ENCODE measurements around the gene SH3BP1.
"Not testable (repeated sequence)": the region's sequence is repeated elsewhere in the genome, so short reads cannot be mapped to it uniquely, and the experiment has no call there.

SH3BP1 gene

GRCh38 chr22:37650463-37651136, 11.1 kb downstream of the SH3BP1 start:
- TF ChIP-seq, protein P1, sequence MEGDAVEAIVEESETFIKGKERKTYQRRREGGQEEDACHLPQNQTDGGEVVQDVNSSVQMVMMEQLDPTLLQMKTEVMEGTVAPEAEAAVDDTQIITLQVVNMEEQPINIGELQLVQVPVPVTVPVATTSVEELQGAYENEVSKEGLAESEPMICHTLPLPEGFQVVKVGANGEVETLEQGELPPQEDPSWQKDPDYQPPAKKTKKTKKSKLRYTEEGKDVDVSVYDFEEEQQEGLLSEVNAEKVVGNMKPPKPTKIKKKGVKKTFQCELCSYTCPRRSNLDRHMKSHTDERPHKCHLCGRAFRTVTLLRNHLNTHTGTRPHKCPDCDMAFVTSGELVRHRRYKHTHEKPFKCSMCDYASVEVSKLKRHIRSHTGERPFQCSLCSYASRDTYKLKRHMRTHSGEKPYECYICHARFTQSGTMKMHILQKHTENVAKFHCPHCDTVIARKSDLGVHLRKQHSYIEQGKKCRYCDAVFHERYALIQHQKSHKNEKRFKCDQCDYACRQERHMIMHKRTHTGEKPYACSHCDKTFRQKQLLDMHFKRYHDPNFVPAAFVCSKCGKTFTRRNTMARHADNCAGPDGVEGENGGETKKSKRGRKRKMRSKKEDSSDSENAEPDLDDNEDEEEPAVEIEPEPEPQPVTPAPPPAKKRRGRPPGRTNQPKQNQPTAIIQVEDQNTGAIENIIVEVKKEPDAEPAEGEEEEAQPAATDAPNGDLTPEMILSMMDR (IDR thresholded peaks at IDR 0.05; ENCODE audit: borderline replicate concordance, insufficient read depth, low read depth, low read length) = no peak
- H3K4me3 ChIP-seq (ENCODE audit: low read depth, low read length) = no peak overlapping the region

DNA sequence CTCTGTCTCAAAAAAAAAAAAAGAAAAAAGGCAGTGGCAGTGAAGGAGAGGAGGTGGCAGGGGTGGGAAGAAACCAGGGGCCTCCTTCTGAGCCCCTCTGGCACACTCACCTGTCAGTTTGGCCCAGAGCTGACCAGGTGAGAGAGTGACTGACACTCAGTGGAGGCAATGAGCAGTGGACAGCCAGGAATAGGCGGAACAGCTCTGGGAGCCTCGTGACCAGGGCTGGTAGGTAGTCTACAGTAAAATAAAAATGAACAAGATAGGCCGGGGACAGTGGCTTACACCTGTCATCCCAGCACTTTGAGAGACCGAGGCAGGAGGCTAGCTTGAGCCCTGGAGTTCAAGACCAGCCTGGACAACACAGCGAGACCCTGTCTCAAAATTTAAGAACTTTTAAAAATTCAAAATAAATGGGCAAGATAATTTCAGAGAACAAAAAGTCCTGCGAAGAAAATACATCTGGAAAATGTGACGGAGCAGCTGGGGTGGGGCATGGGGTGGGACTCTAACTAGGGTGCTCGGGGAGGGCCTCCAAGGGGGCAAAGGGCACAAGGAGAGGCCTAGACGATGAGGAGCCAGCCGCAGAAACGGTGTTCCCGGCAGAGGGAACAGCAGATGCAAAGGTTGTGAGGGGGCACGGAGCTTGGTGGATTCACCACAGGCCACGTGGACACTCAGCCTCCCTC, 15.2 kb downstream of the SH3BP1 start:
- TF ChIP-seq, protein P1 (IDR thresholded peaks at IDR 0.05; ENCODE audit: borderline replicate concordance, insufficient read depth, low read depth, low read length) = no peak
- H3K4me3 ChIP-seq (ENCODE audit: low read depth, low read length) = no peak overlapping the region

DNA sequence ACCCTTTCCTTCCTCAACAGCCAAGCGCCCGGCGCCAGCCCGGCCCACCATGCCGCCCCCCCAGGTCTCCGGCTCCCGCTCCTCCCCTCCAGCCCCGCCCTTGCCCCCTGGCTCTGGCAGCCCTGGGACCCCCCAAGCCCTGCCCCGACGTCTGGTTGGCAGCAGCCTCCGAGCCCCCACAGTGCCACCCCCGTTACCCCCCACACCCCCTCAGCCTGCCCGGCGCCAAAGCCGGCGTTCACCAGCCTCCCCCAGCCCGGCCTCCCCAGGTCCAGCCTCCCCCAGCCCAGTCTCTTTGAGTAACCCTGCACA, 15.7 kb downstream of the SH3BP1 start:
- TF ChIP-seq, protein P1 (IDR thresholded peaks at IDR 0.05; ENCODE audit: borderline replicate concordance, insufficient read depth, low read depth, low read length) = no peak
- no peak overlapping the region for H3K4me3 ChIP-seq (ENCODE audit: low read depth, low read length)

DNA sequence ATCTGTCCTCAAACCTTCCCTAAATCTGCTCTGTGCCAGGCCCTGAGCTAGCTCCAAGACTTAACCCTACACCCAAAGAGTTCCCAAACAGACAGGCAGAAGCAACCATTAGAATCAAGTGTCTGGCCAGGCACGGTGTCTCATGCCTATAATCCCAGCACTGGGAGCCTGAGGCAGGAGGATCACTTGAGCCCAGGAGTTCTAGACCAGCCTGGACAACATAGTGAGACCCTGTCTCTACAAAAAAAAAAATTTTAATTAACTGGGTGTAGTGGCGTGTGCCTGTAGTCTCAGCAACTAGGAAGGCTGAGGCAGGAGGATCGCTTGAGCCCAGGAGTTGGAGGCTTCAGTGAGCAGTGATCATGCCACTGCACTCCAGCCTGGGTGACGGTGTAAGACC, 17.1 kb downstream of the SH3BP1 start:
- not testable (repeated sequence) for H3K4me3 ChIP-seq (ENCODE audit: low read depth, low read length)

DNA sequence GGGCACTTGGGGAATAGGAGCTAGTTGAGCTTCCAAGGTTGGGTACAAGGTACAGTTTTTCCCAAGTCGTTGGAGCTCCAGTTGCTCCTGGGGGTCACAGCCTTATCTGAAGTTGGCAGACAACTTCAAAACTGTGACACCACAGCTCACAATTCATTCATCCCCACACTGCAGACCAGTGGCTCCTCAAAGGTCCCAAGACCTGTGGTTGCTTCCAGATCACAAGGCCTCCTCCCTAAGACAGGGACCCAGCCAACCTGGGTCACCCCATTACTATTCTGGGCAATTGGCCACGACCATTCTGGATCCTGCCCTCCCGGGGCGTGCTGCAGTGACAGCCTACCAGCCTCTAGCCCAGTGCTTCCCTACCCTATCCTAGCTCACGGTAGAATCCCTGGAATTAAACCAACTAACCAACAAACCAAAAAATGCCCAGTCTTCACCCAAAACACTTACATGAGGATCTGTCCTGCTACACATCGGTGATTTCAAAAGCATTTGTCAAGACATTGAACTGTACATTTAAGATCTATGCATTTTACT, 18.2 kb downstream of the SH3BP1 start:
- TF ChIP-seq, protein P1 (IDR thresholded peaks at IDR 0.05; ENCODE audit: borderline replicate concordance, insufficient read depth, low read depth, low read length) = no peak
- H3K4me3 ChIP-seq (ENCODE audit: low read depth, low read length) = peak overlapping the region; percentile 12

- TF ChIP-seq, protein P1 (IDR thresholded peaks at IDR 0.05; ENCODE audit: borderline replicate concordance, insufficient read depth, low read depth, low read length) = no peak
- peak within 1 kb of the TSS; percentile 66 for H3K4me3 ChIP-seq (ENCODE audit: low read depth, low read length)
These were observed 18.9 kb downstream of the SH3BP1 start, which contains the start of gene PDXP for GRCh38 chr22:37658133-37659065. TSS of gene PDXP (plus strand) at chr22:37658723. CDS start at chr22:37658783, 60 bp downstream.

All from GM12875 (cell line).